GM21619 (cell line): ENCODE results near the gene KCTD19.

ENCODE experiments used
- ATAC-seq: cut with Tn5 transposase; IDR thresholded peaks from one replicate; pipeline ENCODE4 v1.9.1; 2021; ENCODE audit not compliant: unreplicated experiment

The KCTD19 gene

GRCh38 chr16:67260426-67261063, 66.0 kb downstream of the KCTD19 start:
- peak; percentile 51 for ATAC-seq

DNA sequence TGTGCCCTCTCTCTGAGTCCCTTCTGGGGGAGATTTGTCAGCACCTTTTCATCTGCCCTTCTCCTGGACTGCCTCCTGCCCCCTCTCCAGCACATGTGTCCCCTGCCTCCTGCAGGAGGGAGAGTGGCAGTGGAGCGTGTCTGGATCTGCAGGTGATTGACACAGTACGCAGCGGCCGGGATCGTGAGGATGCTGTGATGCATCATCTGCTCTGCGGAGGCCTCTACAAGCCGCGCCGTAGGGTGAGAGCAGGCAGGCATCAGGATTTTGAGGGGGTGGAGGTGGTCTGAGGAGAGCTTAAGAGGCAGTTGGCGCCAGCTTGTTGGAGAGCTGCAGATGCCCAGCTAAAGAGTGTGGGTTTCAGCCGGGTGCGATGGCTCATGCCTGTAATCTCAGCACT, 66.8 kb downstream of the KCTD19 start:
- ATAC-seq: no peak

DNA sequence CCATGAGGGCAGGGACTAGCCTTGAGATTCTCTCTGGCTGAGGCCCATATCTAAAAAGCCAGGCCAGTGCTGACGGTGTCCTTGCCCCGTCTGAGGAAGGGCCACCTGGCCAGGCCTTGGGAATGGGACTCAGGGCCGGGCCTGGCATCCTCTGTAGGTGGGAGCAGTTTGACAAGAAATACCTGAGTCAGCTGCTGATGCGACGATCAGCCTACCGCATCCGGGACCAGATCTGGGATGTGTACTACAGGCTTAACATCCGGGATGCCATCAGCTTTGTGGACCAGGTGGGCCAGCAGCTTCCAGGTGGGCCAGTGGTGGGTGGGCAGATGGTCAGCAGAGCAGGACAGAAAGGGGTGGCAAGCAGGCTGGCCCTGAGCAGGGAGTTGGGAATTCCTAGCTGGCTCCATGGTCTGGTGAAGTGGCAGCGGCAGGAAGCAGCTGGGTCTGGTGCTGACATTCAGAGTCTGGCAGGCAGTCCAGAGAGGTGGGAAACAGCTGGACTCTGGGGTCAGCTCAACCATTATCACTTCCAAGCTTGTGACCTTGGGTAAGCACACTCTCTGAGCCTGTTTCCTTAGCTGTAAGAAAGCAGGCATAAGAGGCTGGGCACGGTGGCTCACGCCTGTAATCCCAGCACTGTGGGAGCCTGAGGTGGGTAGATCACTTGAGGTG, 68.2 kb downstream of the KCTD19 start:
- no peak for ATAC-seq

- no peak for ATAC-seq
Observed at GRCh38 chr16:67257486-67258160, 68.9 kb downstream of the KCTD19 start.

- ATAC-seq: no peak
Observed at GRCh38 chr16:67256701-67257230, 69.8 kb downstream of the KCTD19 start.

GRCh38 chr16:67255553-67256221, 70.9 kb downstream of the KCTD19 start:
- no peak for ATAC-seq

DNA sequence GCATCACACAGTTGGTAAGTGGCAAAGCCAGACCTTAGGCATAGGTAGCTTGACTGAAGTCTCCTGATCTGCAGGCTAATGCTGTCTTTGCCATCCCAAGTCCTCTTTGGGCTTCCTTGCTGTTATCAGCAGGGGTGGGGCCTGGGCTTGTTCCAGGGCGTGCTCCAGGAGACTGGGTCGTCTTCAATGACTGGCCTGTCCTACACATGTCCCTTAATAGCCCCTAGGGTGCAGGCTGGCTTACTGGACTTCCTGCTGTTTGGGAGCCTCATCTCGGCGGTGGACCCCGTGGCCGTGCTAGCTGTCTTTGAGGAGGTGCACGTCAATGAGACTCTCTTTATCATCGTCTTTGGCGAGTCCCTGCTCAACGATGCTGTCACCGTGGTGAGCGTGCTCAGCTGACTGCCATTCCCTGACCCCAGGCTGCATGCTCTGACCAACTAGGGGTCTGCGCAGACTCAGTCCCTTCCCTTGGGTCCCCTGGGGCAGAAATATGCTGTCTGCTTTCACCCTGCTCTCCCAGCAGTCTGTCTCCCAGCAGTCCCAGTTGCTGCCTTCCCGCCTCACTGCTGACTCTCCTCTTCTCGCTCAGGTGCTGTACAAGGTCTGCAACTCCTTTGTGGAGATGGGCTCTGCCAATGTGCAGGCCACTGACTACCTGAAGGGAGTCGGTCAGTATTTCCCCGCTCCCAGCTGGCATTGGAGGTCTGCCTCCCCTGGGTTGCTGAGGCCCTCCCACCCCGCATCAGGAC, 71.6 kb downstream of the KCTD19 start:
- no peak for ATAC-seq

DNA sequence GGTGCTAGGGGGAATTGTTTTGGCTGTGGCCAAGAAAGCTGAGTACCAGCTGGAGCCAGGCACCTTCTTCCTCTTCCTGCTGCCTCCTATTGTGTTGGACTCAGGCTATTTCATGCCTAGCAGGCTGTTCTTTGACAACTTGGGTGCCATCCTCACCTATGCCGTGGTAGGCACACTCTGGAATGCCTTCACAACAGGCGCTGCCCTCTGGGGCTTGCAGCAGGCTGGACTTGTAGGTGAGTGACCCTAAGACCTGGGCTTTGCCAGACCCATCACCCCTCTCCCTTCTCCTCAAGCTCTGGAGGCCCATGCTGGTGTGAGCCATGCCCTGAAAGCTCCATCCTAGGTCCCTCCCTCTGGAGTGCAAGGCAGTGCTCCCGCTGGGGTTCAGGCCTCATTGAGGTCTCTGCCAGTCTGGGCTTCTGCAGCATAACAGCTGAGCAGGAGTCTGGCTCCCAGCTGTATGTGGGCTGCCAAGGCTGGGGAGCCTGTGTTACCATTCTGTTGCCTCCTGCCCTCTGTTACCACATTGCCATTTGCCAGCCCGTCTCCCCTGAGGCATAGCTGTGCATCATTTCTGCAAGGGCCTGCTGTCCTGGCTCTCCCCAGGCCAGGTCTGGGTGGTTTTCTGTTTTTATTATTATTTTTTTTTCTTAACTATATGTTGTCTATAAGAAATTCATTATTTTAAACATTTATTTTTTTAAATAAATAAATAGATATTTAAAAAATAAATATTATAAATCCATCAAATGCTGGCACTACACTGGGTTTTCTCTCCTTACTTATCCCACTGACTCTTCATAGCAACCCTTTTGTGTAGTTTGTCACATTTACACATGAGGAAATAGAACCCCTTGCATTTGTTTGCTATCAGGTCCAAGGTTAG, 73.7 kb downstream of the KCTD19 start:
- ATAC-seq: no peak

GRCh38 chr16:67250045-67250327, 76.6 kb downstream of the KCTD19 start:
- no peak for ATAC-seq

DNA sequence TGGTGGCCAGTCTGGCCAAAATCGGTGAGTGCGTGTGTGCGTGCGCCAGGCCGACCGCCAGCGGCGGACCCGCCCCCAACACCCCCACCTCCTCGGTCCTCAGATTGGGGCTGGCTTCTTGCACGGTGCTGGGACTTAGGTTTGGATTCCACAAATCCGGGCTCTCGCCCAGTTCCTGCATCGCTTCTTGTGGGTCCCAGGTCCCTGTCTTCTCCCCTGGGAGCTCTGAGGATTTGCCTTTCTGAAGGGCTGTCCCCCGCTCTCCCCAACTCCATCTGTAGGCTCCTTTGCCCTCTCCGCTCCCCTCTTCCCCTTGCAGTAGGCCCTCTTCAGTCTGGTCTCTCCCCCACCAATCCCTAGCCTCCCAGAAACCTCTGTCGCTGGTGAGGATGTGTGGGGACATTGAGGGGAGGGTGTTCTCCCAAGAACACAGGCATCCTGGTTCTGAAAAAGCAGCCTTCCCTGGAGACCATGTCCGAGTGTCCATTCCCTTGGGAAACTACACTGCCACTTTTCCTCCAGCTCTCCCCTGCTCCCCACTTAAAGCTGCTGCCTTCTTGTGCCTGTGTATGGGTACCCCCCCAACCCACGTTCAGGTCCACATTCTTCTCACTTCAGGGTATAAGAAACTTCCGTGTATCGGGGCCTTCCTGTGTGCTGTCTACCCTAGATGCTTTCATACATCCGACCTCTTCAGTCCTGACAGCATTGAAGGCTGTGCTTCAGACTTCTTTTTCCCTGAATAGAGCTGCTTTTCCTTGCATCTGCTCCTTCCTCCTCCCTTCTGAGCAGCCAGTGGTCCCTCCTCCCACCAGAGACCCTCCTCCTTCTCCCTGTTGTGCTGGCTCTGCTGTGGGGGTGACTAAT, 77.1 kb downstream of the KCTD19 start:
- ATAC-seq: no peak

- no peak for ATAC-seq
Observed at GRCh38 chr16:67248401-67249177, 78.0 kb downstream of the KCTD19 start, which contains the start of gene SLC9A5. Gene SLC9A5 (plus strand): TSS chr16:67248979. CDS start chr16:67249015, 36 bp downstream.

DNA sequence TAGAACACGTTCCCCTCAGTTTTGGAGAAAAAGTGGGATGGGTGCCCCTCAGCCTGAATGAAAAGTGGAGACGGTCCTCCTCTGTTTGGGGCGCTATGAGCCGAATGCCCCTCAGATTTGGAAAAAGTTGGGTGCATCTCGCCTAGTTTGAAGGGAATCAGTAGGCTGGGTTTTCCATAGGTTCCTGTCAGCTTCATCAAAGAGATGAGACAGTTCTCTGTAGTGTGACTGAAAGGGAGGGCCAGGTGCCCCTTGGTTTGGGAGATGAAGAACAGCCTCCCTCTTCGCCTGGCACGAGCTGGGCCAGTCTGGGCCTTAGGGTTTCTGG, 78.5 kb downstream of the KCTD19 start:
- no peak for ATAC-seq

DNA sequence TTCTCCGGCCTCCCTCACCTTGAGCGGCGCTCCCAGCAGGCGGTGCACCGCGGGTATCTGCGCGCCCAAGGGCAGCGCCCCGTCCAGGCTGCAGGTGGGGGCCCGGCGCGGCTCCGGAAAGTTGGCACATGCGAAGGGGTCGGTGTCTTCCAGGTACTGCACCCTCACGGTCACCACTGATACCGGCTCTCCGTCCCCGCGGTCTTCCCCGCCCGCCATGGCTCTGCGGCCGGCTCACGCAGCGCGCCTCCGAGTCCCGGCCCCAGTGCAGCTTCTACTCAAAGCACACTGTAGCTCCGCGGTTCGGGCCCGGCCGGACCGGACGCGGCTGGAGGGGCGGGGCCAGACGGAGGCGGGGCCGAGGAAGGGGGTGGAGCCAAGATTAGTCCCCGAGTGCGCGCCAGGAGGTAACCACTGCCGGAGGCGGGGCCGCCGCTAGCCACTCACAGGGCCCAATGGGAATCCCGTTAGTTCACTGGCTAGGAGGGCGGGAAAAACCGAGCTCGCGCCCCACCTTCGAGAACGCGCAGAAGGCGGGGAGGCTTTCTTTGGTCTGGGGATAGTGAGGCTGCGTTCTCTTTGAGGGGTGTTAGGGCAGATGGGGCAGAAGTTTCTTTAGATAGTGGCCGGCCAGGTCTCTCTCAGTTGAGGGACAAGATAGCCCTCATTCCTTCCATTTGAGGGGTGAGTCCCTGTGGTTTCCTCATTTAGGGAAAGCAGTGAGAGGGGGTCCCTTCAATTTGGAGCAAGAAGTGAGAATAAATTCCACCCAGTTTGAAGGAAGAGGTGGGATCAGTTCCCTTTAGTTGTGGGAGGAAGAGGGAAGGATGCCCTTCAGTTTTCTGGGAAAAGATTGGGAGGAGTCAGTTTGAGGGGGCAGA, 79.1 kb downstream of the KCTD19 start, which contains the start of gene FHOD1:
TSS of gene FHOD1 (minus strand) at position 290 of the 881 bp plus-strand sequence. CDS start at position 219, 71 bp downstream.
- ATAC-seq: peak; percentile 40

DNA sequence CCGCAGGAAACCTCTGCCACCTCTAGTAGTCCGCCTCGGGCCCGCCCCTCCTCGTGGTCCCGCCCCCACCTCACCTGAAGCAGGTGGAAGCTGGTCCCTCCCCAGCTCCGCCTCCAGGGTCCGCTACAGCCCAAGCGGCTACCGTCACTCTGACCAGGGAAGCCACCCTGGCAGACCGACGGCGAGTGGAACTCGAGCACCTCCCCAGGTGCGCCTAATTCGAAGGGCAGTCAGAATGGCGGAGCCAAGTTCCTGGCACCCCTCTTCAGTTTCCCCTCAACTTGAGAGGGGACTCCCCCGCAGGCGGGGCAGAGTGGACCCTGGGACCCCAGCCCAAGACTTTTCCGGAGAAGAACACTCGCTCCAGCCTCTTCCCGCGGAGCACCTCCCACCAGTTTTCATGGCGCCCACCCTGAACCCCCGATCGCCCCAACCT, 79.8 kb downstream of the KCTD19 start:
- peak; percentile 7 for ATAC-seq

- peak; percentile 19 for ATAC-seq
Observed at GRCh38 chr16:67246081-67246755, 80.3 kb downstream of the KCTD19 start.

DNA sequence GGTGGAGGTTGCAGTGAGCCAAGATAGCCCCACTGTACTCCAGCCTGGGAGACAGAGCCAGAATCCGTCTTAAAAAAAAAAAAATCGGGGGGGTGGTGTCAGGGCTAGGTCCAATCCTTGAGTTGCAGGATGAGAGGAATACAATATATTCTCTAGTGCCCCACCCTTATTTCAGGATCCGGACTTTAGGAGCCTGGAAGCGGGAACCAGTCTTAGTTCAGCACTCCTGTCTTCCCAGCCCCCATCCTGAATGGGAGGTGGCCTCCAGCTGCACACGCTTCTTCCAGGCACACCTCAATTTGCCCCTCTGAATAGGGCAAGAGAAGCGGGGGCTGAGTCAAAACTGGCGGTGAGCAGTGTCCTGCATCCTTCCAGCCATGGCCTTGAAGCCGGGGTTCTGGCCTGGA, 80.9 kb downstream of the KCTD19 start:
- ATAC-seq: no peak

DNA sequence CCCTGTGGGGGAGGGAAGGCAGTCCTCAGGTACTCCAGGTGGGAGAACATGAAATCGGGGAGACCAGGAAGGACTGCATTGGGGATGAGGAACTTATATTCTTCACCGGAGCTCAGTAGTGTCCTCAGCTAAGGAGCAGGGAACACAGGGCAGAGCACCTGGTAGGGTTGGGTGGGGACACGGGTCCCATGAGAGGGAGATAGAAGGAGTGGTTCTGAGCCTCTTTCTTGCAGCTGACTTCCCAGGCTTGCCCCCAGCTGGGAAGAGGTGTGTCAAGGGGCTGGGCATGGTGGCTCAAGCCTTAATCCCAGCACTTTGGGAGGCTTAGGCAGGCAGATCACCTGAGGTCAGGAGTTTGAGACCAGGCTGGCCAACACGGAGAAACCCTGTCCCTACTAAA, 81.4 kb downstream of the KCTD19 start:
- ATAC-seq: no peak
